NAMALWA (cell line): ENCODE data around the gene TRIM25.

Experiments
- DNase-seq: peaks from one replicate; pipeline ENCODE4 v3.0.0-alpha.2; 2015; ENCODE audit warnings: low spot score

The TRIM25 gene

GRCh38 chr17:56866496-56866895 lies 47.4 kb downstream of the TRIM25 start:
- DNase-seq = no peak

DNA sequence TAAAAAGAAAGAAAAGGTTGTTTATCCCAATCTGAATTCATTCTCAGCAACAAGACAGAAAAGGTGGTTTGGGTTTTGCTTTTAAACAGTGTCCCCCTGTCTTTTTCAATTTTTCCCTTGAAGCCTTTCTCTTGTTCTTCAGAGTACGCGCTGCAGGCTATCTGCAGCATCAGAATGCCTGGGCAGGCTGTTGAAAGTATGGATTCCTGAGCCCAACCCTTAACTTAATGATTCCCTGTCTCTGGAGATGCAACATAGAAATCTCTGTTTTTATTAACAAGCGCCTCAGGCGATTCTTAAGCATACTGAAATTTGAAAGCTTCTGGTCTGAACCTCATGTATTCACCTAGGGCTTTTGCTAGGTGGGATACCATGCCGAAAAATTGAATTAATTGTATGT lies 47.8 kb downstream of the TRIM25 start:
- no peak for DNase-seq

GRCh38 chr17:56863974-56864373 lies 49.9 kb downstream of the TRIM25 start:
- DNase-seq = no peak

DNA sequence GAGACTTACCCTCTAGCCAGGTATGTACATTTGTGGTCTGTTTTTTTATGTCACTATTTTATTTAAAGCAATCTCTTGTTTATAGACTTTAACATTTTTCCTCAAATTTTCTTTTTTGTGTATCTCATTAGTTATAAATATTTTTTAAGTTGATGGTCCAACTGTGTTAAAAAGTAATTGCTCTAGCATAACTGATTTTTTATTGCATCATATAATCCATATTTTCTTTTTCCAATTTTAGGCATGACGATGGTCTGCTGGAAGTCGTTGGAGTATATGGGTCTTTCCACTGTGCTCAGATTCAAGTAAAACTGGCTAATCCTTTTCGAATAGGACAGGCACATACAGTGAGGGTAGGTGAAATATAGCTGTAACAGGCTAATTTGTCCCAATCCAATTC lies 52.0 kb downstream of the TRIM25 start:
- no peak for DNase-seq

- DNase-seq = no peak
Observed at GRCh38 chr17:56851008-56851407, 62.8 kb downstream of the TRIM25 start.

- no peak for DNase-seq
Observed at GRCh38 chr17:56850591-56850990, 63.3 kb downstream of the TRIM25 start.

DNA sequence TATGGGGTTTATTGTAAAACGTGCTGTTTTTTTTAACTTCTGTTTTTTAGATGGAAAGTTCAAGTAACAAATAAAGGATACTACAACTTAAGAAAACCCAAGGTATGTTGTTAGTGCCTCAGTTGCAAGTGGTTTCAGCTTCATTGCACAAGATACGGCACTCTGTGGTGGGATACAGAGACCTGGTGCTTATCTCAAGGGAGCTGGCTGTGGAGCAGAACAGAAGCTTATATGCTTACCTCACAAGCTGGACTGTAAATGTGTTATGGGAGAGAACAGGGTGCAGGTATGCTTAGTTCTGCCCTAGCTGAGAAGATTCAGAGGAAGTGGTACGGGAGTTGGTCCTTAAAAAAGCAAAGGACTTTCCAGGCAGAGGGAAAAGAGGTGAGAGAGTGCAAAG lies 64.7 kb downstream of the TRIM25 start:
- DNase-seq = no peak

DNA sequence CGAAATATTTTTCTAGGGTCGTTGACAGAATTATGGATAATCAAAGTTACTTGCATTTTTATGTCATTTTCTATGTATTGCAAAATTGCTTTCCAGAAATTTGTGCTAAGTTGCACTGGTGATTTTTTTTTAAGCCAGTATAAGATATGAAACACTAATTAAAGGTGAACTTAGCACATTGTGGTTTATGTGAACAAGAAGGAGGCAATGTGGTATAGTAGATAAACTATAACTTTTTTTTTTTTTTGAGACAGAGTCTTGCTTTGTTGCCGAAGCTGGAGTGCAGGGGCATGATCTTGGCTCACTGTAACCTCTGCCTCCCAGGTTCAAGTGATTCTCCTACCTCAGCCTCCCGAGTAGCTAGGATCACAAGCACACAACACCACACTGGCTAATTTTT lies 66.7 kb downstream of the TRIM25 start:
- no peak for DNase-seq

DNA sequence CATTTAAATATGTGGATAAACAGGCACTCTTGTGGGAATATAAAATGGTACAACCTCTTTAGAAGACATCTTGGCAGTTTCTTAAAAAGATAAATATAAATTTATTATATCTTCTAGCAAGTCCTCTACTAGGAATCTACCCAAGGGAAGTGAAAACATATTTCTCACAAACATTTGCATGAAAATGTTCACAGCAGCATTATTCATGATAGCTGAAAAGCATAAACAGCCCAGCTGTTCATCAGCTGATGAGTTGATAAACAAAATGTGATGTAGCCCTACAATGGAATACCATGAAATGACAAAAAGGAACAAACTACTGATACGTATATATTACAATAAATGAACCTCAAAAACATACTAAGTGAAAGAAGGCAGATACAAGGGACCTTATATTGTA lies 67.9 kb downstream of the TRIM25 start:
- DNase-seq = no peak

DNA sequence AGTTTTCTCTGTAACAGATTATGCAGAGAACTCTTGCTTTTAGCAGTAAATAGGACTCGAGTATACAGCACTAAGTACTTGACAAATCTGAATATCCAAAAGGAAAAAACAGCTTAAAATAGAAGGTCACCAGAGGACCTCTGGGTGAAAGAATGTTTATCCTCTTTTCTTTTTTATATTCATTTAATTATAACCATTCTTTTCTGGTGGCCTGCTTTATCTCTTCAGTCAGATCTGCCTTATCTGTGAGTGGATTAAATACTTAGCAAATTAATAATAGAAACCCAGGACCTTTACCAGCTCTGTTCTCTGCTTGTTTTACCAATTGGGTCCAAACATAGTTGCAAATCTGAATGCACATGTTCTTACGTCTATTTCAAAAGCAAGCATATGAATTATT lies 71.3 kb downstream of the TRIM25 start:
- no peak for DNase-seq

GRCh38 chr17:56838687-56839086 lies 75.2 kb downstream of the TRIM25 start:
- DNase-seq = no peak
